Measurements from ENCODE around the gene ARAP1.

DNA sequence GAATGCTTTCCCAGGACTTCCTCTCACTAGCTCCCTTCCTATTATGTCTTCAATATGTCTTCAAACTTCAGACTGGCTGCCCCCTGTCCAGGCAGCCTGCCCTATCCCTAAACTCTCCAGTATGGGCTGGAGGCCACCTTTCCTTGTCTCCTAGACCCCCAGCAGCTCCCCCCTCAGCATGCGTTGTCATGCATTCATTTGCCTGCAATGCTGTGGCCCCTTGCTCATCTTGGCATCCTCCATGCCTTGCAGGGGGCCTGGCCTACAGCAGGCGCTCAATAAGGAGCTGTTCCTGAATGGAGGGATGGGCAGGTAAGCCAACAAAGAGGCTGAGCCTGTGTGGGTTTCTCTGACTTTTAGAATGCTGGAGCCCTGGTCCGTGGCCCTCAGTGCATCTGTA lies 16.4 kb upstream of the ARAP1 start:
- TF ChIP-seq SUZ12 (IDR thresholded peaks at IDR 0.05; ENCODE audit: extremely low read depth, insufficient read depth, insufficient read length): no peak
- no peak for TF ChIP-seq ZNF274 (IDR thresholded peaks at IDR 0.05; ENCODE audit: low read depth, low read length)
- no peak for TF ChIP-seq YY1 (IDR thresholded peaks at IDR 0.05; ENCODE audit: insufficient read depth, insufficient read length)
